ENCODE results near the gene CHD3.

GRCh38 chr17:7844292-7845154, 44.1 kb upstream of the CHD3 start:
- TF ChIP-seq CTCF (IDR thresholded peaks at IDR 0.05 in 4 of 5, conservative IDR thresholded peaks at IDR 0.05 in 1 of 5) (no peak), POLR2A (IDR thresholded peaks at IDR 0.05) (peak; percentile 97)
